ENCODE measurements around the gene PES1.
A peak's percentile ranks its signal among the peaks of the same experiment; 100 is the strongest.
"Not testable (repeated sequence)": the region's sequence is repeated elsewhere in the genome, so short reads cannot be mapped to it uniquely, and the experiment has no call there.

Gene PES1

DNA sequence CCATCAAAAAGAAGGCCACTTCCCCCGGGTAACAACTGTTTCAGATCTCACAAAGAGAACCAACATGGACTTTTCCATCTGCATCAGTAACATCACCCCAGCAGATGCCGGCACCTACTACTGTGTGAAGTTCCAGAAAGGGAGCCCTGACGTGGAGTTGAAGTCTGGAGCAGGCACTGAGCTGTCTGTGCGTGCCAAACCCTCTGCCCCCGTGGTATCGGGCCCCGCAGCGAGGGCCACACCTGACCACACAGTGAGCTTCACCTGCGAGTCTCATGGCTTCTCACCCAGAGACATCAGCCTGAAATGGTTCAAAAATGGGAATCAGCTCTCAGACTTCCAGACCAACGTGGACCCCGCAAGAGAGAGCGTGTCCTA, 48.9 kb downstream of the PES1 start:
- H3K27me3 ChIP-seq = peaks cover 0 to 58% of the 10 kb centered on the region in 2 donors
- TF ChIP-seq, protein P1, sequence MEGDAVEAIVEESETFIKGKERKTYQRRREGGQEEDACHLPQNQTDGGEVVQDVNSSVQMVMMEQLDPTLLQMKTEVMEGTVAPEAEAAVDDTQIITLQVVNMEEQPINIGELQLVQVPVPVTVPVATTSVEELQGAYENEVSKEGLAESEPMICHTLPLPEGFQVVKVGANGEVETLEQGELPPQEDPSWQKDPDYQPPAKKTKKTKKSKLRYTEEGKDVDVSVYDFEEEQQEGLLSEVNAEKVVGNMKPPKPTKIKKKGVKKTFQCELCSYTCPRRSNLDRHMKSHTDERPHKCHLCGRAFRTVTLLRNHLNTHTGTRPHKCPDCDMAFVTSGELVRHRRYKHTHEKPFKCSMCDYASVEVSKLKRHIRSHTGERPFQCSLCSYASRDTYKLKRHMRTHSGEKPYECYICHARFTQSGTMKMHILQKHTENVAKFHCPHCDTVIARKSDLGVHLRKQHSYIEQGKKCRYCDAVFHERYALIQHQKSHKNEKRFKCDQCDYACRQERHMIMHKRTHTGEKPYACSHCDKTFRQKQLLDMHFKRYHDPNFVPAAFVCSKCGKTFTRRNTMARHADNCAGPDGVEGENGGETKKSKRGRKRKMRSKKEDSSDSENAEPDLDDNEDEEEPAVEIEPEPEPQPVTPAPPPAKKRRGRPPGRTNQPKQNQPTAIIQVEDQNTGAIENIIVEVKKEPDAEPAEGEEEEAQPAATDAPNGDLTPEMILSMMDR (IDR thresholded peaks at IDR 0.05) = no peak
- no peaks in the 10 kb centered on the region for H3K36me3 ChIP-seq
- H3K4me3 ChIP-seq = peak overlapping the region; percentile 32 to 48
- no peak overlapping the region for H3K27ac ChIP-seq
- H3K9me3 ChIP-seq = no peaks in the 10 kb centered on the region
- intact Hi-C loops (cut with DNase I; ENCODE audit: low total_unique reads) = no loop called here
- no peak for DNase-seq
- peaks cover 0 to 12% (median 9%) of the 10 kb centered on the region in 4 donors for H3K4me1 ChIP-seq

DNA sequence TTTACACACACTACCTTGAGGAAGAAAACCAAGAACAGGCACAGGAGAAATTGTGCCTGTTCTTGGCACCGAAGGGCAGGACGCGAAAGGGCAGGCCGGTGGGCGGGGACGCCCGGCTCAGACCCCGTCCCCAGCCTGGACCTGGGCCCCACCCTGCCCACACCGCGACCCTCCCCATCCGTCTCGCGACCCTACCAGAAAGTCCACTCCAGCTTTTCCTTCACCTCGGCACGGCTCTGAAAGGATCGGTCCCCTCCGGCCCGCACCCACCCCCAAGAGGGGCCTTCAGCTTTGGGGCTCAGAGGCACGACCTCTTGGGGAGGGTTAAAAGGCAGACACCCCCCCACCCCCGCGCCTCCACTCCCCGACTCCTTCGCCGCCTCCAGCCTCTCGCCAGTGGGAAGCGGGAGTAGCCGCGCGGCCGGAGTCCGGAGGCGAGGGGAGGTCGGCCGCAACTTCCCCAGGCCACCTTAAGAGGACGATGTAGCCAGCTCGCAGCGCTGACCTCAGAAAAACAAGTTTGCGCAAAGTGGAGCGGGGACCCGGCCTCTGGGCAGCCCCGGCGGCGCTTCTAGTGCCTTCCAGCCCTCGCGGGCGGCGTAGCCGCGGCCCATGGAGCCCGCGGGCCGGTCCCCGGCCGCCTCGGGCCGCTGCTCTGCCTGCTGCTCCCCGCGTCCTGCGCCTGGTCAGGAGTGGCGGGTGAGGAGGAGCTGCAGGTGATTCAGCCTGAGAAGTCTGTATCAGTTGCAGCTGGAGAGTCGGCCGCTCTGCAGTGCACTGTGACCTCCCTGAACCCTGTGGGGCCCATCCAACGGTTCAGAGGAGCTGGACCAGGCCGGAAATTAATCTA, 49.5 kb downstream of the PES1 start:
- no peak overlapping the region for H3K27ac ChIP-seq
- peaks cover 0 to 53% of the 10 kb centered on the region in 2 donors for H3K27me3 ChIP-seq
- DNase-seq = no peak

DNA sequence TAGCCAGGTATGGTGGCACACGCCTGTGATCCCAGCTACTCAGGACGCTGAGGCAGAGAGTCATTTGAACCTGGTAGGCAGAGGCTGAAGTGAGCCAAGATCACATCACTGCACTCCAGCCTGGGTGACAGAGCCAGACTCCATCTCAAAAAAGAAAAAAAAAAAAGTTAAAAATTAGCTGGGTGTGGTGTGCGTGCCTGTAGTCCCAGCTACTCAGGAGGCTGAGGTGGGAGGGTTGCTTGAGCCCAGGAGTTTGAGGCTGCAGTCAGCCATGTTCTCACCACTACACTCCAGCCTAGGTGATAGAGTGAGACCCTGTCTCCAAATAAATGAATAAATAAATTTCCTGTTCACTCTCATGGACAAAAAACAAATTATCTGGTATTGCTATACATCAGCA, 50.2 kb downstream of the PES1 start:
- H3K4me1 ChIP-seq = peaks cover 0 to 12% (median 9%) of the 10 kb centered on the region in 4 donors
- H3K27me3 ChIP-seq = peaks cover 0 to 46% of the 10 kb centered on the region in 2 donors
- intact Hi-C loops (cut with DNase I; ENCODE audit: low total_unique reads); H3K27ac ChIP-seq; H3K9me3 ChIP-seq; DNase-seq; H3K36me3 ChIP-seq: not testable (repeated sequence)
- H3K4me3 ChIP-seq = peak overlapping the region in 1 of 2 donors; percentile 48

More for the DNA sequence above, 49.5 kb downstream of the PES1 start:
- intact Hi-C loops (cut with DNase I; ENCODE audit: low total_unique reads) = no loop called here
- H3K9me3 ChIP-seq = no peaks in the 10 kb centered on the region
- H3K4me1 ChIP-seq = peaks cover 0 to 12% (median 9%) of the 10 kb centered on the region in 4 donors
- TF ChIP-seq, protein P1 (IDR thresholded peaks at IDR 0.05) = no peak
- H3K36me3 ChIP-seq = no peaks in the 10 kb centered on the region
- H3K4me3 ChIP-seq = peak overlapping the region; percentile 32 to 48

DNA sequence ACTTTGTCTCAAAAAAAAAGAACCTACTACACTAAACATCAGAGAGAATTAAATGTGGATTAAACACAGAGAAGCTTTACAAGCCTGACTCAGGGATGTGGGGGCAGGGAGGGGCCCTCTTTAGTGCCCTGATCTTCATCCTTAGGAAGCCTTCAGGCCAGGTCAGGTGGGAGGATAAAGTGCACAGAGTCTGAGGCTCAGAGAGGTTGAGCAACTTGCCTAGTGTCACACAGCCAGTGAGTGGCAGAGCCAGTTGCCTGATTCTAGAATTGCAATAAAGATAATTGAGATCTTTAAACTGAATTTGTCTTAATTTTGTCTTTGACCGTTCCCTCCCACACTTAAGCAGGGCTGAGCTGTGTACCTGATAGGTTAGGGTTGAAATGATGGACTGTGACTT, 52.3 kb downstream of the PES1 start:
- TF ChIP-seq, protein P1 (IDR thresholded peaks at IDR 0.05) = no peak
- no peak overlapping the region for H3K4me3 ChIP-seq
- intact Hi-C loops (cut with DNase I; ENCODE audit: low total_unique reads) = no loop called here
- H3K4me1 ChIP-seq = peaks cover 0 to 12% (median 9%) of the 10 kb centered on the region in 4 donors
- H3K27me3 ChIP-seq = peaks cover 0 to 37% of the 10 kb centered on the region in 2 donors
- H3K9me3 ChIP-seq = no peaks in the 10 kb centered on the region
- DNase-seq = no peak
- no peaks in the 10 kb centered on the region for H3K36me3 ChIP-seq
- no peak overlapping the region for H3K27ac ChIP-seq

DNA sequence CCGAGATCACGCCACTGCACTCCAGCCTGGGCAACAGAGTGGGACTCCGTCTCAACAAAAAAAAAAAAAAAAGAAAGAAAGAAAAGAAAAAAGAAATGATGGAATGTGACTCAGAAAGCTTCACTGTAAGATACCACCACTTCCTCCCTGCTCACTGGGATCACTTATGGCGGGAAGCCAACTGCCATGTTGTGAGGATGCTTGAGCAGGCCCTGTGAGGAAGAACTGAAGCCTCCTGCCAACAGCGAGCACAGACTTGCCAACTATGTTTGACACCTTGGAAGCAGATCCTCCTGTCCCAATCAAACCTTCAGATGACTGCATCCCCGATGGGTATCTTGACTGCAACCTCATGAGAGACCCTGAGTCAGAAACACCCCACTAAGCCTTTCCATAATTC, 53.4 kb downstream of the PES1 start:
- TF ChIP-seq, protein P1 (IDR thresholded peaks at IDR 0.05) = no peak
- H3K4me1 ChIP-seq = peaks cover 0 to 12% (median 9%) of the 10 kb centered on the region in 4 donors
- no peaks in the 10 kb centered on the region for H3K9me3 ChIP-seq
- no peak overlapping the region for H3K27ac ChIP-seq
- no peak overlapping the region for H3K4me3 ChIP-seq
- no peaks in the 10 kb centered on the region for H3K36me3 ChIP-seq
- intact Hi-C loops (cut with DNase I; ENCODE audit: low total_unique reads) = no loop called here
- peaks cover 0 to 28% of the 10 kb centered on the region in 2 donors for H3K27me3 ChIP-seq
- DNase-seq = no peak

DNA sequence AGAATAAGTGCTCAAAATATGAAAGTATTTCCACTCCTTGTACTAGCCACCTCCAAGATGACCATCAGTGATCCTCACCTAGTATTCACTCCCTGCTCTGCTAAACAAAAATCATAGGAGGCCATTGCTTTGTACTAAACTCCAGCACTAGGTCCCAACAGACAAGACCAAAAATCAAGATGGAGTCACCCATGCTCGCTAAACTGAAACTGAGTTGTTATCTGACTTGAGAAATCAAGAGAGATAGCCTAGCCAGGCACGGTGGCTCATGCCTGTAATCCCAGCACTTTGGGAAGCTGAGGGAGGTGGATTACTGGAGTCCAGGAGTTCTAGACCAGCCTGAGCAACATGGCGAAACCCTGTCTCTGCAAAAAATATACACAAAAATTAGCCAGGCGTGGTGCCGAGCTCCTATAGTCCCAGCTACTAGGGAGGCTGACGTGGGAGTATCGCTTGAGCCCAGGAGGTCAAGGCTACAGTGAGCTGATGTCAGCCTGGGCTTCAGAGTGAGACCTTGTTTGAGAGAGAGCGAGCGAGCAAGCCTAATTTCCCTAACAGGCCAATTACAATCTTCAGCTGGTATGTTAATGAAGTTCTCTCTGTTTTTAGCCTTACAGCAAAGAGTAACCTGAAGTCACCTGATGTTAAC, 54.5 kb downstream of the PES1 start:
- no peaks in the 10 kb centered on the region for H3K9me3 ChIP-seq
- DNase-seq = no peak
- no peak overlapping the region for H3K27ac ChIP-seq
- H3K4me1 ChIP-seq = peaks cover 0 to 5% (median 4%) of the 10 kb centered on the region in 4 donors
- H3K27me3 ChIP-seq = peaks cover 0 to 17% of the 10 kb centered on the region in 2 donors
- intact Hi-C loops (cut with DNase I; ENCODE audit: low total_unique reads) = no loop called here
- no peak overlapping the region for H3K4me3 ChIP-seq
- no peaks in the 10 kb centered on the region for H3K36me3 ChIP-seq
- TF ChIP-seq, protein P1 (IDR thresholded peaks at IDR 0.05) = no peak

Data from tibial artery (tissue), 4 donors.